ENCODE data around the gene KLF16. TPM values are rescaled to one million over a fixed set of nuclear protein-coding genes. Genes with fewer than 3 reads are reported as not detected.

Gene KLF16
- total RNA-seq, 4 donors from 2014 or later, result 2.4 to 3.4 (median 2.9) TPM; not detected in 1

DNA sequence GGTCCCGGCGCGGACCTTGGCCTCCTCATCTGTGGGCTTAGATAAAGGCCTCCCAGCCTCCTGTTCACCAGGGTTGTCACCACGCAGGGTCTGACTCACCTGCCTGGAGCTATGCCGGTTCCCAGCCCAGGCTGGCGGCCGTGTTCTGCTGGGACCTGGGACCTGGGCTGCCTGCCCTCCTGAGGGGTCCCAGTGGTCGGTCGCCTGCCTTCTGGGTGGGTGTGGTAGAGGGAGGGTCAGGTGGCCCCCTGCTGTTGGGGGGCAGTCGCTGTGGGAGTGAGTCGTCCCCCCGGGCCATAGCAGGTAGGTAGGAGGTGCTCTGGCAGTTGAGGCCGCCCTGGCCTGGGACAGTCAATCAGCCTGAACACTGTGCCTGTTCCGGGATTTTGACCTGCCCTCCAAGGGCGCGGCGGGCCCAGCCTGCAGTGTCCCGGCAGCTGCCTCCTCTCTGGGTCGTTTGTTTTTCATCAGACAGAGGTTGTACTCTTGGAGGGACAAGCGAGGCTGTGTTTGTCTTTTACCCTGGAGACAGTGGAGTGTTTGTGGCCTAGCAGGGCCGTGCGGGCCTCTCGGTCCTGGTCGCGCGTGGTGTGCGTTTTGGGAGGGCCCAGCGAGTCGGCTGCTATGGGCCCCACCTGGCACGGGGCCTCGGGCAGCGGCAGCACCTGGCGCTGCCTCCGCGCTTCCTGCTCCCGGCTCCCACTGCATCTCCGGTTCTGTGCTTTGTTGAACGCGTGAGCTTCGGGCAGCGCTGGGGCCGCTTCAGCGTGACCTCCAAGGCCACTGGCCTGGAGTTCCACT lies 44.4 kb upstream of the KLF16 start:
- TF ChIP-seq, protein P1, sequence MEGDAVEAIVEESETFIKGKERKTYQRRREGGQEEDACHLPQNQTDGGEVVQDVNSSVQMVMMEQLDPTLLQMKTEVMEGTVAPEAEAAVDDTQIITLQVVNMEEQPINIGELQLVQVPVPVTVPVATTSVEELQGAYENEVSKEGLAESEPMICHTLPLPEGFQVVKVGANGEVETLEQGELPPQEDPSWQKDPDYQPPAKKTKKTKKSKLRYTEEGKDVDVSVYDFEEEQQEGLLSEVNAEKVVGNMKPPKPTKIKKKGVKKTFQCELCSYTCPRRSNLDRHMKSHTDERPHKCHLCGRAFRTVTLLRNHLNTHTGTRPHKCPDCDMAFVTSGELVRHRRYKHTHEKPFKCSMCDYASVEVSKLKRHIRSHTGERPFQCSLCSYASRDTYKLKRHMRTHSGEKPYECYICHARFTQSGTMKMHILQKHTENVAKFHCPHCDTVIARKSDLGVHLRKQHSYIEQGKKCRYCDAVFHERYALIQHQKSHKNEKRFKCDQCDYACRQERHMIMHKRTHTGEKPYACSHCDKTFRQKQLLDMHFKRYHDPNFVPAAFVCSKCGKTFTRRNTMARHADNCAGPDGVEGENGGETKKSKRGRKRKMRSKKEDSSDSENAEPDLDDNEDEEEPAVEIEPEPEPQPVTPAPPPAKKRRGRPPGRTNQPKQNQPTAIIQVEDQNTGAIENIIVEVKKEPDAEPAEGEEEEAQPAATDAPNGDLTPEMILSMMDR (IDR thresholded peaks at IDR 0.05; ENCODE audit: low read depth), result no peak

DNA sequence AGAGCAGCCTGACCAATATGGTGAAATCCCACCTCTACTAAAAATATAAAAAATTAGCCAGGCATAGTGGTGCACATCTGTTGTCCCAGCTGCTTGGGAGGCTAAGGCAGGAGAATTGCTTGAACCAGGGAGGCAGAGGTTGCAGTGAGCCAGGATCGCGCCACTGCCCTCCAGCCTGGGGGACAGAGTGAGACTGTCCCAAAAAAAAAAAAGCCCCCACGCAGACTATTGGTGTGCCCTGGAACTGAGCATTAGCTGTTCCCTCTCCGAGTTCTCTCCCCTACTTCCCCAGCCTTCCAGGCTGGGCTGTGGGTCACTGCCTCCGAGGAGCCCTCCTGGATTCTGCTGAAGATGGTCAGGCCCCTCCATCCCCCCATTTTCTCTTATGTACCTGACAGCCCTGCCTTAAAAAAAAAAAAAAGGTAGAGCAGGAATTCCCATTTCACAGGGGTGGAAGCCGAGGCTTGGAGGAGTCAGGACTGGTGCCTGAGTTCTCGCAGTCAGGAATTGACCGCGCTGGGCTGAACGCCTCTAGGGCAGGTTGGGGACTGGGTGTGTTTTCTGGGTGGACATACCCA lies 43.7 kb upstream of the KLF16 start:
- TF ChIP-seq, protein P1 (IDR thresholded peaks at IDR 0.05; ENCODE audit: low read depth), result no peak

DNA sequence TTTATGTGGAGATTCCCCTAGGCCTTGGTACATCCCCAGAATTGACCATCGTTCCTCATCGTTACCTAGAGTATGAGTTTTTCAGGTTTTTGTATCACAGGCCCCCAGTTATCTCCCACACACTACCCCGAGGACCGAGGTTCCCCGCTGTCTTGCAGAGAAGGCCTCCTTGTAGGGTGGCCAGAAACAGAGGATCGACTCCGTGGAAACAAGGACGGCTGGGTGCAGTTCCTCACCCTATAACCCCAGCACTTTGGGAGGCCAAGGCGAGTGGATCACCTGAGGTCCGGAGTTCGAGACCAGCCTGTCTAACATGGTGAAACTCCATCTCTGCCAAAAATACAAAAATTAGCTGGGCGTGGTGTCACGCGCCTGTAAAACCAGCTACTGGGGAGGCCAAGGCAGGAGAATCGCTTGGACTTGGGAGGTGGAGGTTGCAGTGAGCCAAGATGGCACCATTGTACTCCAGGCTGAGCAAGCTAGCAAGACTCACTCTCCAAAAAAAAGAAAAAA lies 42.5 kb upstream of the KLF16 start:
- TF ChIP-seq, protein P1 (IDR thresholded peaks at IDR 0.05; ENCODE audit: low read depth), result no peak

DNA sequence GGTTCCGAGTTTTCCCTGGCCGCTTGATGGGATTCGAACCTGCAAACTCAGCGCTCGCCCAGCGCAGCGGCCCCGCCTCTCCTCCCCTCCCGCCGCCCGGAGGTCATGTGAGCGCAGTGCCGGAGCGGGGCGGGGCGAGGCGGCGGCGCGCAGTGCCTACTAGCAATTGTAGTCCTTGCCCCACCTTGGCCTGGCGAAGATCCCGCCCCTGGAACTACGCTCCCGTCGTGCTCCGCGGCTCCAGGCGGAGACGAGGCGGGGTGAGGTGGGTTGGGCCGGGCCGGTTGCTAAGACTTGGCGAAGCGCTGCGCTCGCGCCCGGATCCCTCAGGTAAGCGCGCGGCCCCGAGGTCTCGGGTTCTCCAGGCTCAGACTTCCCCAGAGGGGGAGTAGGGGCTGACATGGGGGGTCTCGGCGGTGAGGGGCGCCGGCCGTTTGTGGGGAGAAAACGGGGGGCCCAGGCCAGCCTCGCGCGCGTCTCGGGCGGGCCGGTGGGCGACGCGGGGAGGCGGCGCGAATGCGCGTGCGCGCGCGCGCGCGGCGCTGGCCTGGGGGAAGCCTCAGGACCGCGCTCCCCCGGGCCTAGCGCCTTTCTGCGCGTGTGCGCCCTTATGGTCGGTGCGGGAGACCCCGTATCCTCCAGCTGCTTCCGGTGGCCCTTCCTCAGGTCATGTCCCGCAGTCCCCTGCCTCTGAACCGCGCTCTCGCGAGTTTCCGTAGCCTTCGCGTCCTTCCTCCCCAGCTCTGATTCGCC lies 41.9 kb upstream of the KLF16 start, which contains the start of the genes ADAT3 and SCAMP4:
Gene ADAT3 (plus strand): TSS at position 290 of the 753 bp plus-strand sequence. CDS start 6,649 bp downstream, outside the sequence.
Gene SCAMP4 (plus strand): TSS at position 290 of the 753 bp plus-strand sequence. CDS start 9,621 bp downstream, outside the sequence.
- TF ChIP-seq, protein P1 (IDR thresholded peaks at IDR 0.05; ENCODE audit: low read depth), result no peak

DNA sequence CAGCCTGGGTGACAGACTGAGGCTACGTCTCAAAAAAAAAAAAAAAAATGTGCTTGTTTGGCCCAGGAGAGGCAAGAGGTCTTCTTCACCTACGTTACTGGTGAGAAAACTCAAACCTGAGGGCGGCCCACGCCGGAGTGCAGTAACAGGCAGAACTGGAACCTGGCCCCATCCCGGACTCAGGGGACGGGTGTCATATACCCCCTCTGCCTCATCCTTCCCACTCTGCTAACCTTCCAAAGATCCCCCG lies 41.4 kb upstream of the KLF16 start:
- TF ChIP-seq, protein P1 (IDR thresholded peaks at IDR 0.05; ENCODE audit: low read depth), result no peak

- TF ChIP-seq, protein P1 (IDR thresholded peaks at IDR 0.05; ENCODE audit: low read depth), result no peak
Observed at GRCh38 chr19:1902923-1903322, 39.5 kb upstream of the KLF16 start.

- TF ChIP-seq, protein P1 (IDR thresholded peaks at IDR 0.05; ENCODE audit: low read depth), result no peak
Observed at GRCh38 chr19:1901940-1902404, 38.6 kb upstream of the KLF16 start.

Measured in subcutaneous adipose tissue (tissue), 4 donors.